OCI-LY7 (cell line): Measurements from ENCODE around the gene SIRT3. TPM values are rescaled to one million over a fixed set of nuclear protein-coding genes. Genes with fewer than 3 reads are reported as not detected.

ENCODE experiments used
- BruUV-seq: library from RNA; stranded (reverse); fragments of 400-500 nt; replicated peaks from 2 replicates; lab custom pipeline; 2021; lab: Mats Ljungman, UMichigan
- CTCF ChIA-PET: fragments of 300-600 bp; sonication (Branson Sonifier 250); formaldehyde crosslinking; loops from one replicate; lab custom pipeline; 2022; ENCODE audit warnings: antibody characterized with exemption; ENCODE audit not compliant: unreplicated experiment; lab: Charles Lee
- POLR2A ChIA-PET: fragments of 300-600 bp; sonication (Branson Sonifier 250); formaldehyde crosslinking; loops from one replicate; lab custom pipeline; 2022; ENCODE audit warnings: antibody characterized with exemption; lab: Charles Lee
- DNase-seq: peaks from one replicate; pipeline ENCODE4 v3.0.0-alpha.2; 2015; ENCODE audit warnings: low spot score
- H2AFZ ChIP-seq: fragments of 200-600 bp; sonication (generic), shearing (Covaris generic); 2 replicates; pipeline ENCODE4 v1.6.1; 2014; ENCODE audit warnings: mild to moderate bottlenecking, antibody characterized with exemption, low read length, moderate library complexity
- H3K27ac ChIP-seq: fragments of 200-600 bp; sonication (generic); 2 replicates; pipeline ENCODE4 v1.5.1; 2014; ENCODE audit warnings: mixed run types, low read depth, mild to moderate bottlenecking, moderate library complexity, low read length, inconsistent platforms; ENCODE audit not compliant: poor library complexity, severe bottlenecking
- H3K36me3 ChIP-seq: fragments of 200-600 bp; sonication (generic); 2 replicates; pipeline ENCODE4 v1.6.1; 2014; ENCODE audit warnings: mild to moderate bottlenecking, antibody characterized with exemption, low read length, moderate library complexity, mixed read lengths; ENCODE audit not compliant: insufficient read depth
- H3K4me1 ChIP-seq: fragments of 200-600 bp; sonication (generic); 2 replicates; pipeline ENCODE4 v1.5.1; 2014; ENCODE audit warnings: mild to moderate bottlenecking, low read length; ENCODE audit not compliant: insufficient read depth, poor library complexity, severe bottlenecking
- H3K4me2 ChIP-seq: fragments of 200-600 bp; sonication (generic); 2 replicates; pipeline ENCODE4 v1.6.1; 2014; ENCODE audit warnings: mild to moderate bottlenecking, low read length
- H3K4me3 ChIP-seq: fragments of 200-600 bp; sonication (generic); 2 replicates; pipeline ENCODE4 v1.5.1; 2014; ENCODE audit warnings: mild to moderate bottlenecking, low read depth, low read length; ENCODE audit not compliant: poor library complexity, severe bottlenecking
- H3K79me2 ChIP-seq: fragments of 200-600 bp; sonication (generic); 2 replicates; pipeline ENCODE4 v1.6.1; 2016; ENCODE audit warnings: low read depth, mild to moderate bottlenecking, low read length, moderate library complexity, mixed read lengths; ENCODE audit not compliant: insufficient read depth
- H3K9me2 ChIP-seq: fragments of 200-600 bp; sonication (generic); 2 replicates; pipeline ENCODE4 v1.6.1; 2016; ENCODE audit warnings: mild to moderate bottlenecking, low read length, mixed read lengths; ENCODE audit not compliant: insufficient read depth
- H3K9me3 ChIP-seq: fragments of 200-600 bp; sonication (generic); 2 replicates; pipeline ENCODE4 v1.6.1; 2014; ENCODE audit warnings: mild to moderate bottlenecking, mixed run types, low read length, mixed read lengths
- H4K20me1 ChIP-seq: fragments of 200-600 bp; sonication (generic); 2 replicates; pipeline ENCODE4 v1.6.1; 2014; ENCODE audit warnings: mild to moderate bottlenecking, antibody characterized with exemption, low read length, moderate library complexity, mixed read lengths; ENCODE audit not compliant: insufficient read depth
- EZH2phosphoT487 ChIP-seq: fragments of 200-600 bp; sonication (generic); IDR thresholded peaks from 2 replicates; pipeline ENCODE4 v1.6.1; 2018; ENCODE audit warnings: low read depth, borderline replicate concordance, mild to moderate bottlenecking, mixed run types, antibody characterized with exemption, low read length, moderate library complexity, mixed read lengths
- intact Hi-C: fragments of 100-400 bp; cut with micrococcal nuclease; formaldehyde crosslinking; loops from one replicate; pipeline ENCODE4 v1.10.0; 2022; ENCODE audit not compliant: unreplicated experiment
- total RNA-seq, 2 experiments: library from RNA; depleted of rRNA in 1 of 2; stranded (reverse); fragments of >200 nt in 1 of 2; shearing (Covaris generic) in 1 of 2; gene quantifications; 2 replicates each; pipeline ENCODE4 v1.2.3, GENCODE V29; 2014 to 2022
- TF ChIP-seq, protein P1 (sequence below): fragments of 200-600 bp; sonication (generic); conservative IDR thresholded peaks from 2 replicates; pipeline ENCODE4 v1.5.1; 2014; ENCODE audit warnings: mild to moderate bottlenecking, antibody characterized with exemption, low read length, moderate library complexity, mixed read lengths

The SIRT3 gene
- total RNA-seq, 2 experiments from 2014 or later, result 8.5 to 21.0 TPM

DNA sequence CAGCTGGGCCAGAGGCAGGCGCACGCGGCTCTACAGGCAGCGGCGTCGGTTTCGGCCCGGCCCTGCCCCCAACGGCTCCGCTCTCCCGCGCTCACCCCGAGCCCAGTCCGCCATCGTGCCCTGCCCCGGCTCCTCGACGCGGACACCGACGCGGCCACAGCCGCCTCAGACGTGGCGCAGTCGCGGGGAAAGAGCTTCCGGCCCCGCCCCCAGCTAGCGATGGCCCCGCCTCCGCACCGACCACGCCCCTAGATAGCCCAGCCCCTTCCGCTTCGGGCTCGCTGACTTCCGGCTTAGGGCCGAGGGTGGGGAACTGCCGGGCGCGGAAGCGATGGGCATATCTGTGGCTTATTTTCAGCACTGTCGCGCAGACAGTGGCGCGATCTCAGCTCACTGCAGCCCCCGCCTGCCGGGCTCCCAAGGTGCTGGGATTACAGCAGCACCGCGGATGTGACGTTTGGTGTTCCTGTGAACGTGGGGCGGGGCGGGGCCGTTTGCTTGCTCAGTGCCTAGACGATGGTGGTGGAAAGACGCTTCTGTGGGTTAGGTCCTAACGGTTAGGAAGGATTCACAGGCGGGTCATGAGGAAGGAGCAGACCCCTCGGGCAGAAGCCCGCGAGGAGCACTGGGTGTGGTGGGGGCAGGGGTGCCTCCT, 28.8 kb downstream of the SIRT3 start, which contains the start of the genes BET1L and RIC8A:
BET1L (minus strand) TSS at position 192 of the 655 bp plus-strand sequence; CDS start at position 114, 78 bp downstream.
RIC8A (plus strand) TSS at position 501 of the 655 bp plus-strand sequence. CDS start 1,147 bp downstream, outside the sequence.
- peak within 1 kb of the TSS; percentile 41; the same call in 1 of the 2 replicates for H2AFZ ChIP-seq
- TF ChIP-seq, protein P1, sequence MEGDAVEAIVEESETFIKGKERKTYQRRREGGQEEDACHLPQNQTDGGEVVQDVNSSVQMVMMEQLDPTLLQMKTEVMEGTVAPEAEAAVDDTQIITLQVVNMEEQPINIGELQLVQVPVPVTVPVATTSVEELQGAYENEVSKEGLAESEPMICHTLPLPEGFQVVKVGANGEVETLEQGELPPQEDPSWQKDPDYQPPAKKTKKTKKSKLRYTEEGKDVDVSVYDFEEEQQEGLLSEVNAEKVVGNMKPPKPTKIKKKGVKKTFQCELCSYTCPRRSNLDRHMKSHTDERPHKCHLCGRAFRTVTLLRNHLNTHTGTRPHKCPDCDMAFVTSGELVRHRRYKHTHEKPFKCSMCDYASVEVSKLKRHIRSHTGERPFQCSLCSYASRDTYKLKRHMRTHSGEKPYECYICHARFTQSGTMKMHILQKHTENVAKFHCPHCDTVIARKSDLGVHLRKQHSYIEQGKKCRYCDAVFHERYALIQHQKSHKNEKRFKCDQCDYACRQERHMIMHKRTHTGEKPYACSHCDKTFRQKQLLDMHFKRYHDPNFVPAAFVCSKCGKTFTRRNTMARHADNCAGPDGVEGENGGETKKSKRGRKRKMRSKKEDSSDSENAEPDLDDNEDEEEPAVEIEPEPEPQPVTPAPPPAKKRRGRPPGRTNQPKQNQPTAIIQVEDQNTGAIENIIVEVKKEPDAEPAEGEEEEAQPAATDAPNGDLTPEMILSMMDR, result no peak
- no peak for TF ChIP-seq EZH2phosphoT487
- peaks cover 26% of the 10 kb centered on the region for H3K4me1 ChIP-seq
- no peaks in the 10 kb centered on the region for H3K9me3 ChIP-seq
- ChIA-PET CTCF (no interaction called here), POLR2A (interaction anchor here (0.7 to 1.8 kb wide), 7 partner anchors 9 to 200 kb away, joined by 3 to 8 read pairs (median 6); partner anchors contain the start of gene SIRT3)
- intact Hi-C loops, result loop anchor here (1.0 to 5.0 kb wide), 5 partner anchors 29 to 300 kb away; partner anchors contain the start of genes PSMD13, PTDSS2, RNH1 and SIRT3
- BruUV-seq, result no TSS peak
- peak; percentile 99 for DNase-seq
- H3K27ac ChIP-seq, result peak within 1 kb of the TSS; percentile 97
- H3K4me3 ChIP-seq, result peak within 1 kb of the TSS; percentile 98
- no peaks in the 10 kb centered on the region for H4K20me1 ChIP-seq
- H3K79me2 ChIP-seq, result peaks cover 36% of the 10 kb centered on the region
- peak within 1 kb of the TSS; percentile 90 for H3K4me2 ChIP-seq
- peaks cover 56% of the 10 kb centered on the region for H3K36me3 ChIP-seq
- no peaks in the 10 kb centered on the region for H3K9me2 ChIP-seq

GRCh38 chr11:206526-207207, 29.5 kb downstream of the SIRT3 start:
- H3K4me3 ChIP-seq, result peak overlapping the region; percentile 98
- peak overlapping the region; percentile 97 for H3K27ac ChIP-seq
- intact Hi-C loops, result loop anchor here (1.0 to 5.0 kb wide), 5 partner anchors 30 to 301 kb away; partner anchors contain the start of genes PSMD13, PTDSS2, RNH1 and SIRT3
- DNase-seq, result peak; percentile 46
- H2AFZ ChIP-seq, result no peak overlapping the region
- H3K4me1 ChIP-seq, result peaks cover 26% of the 10 kb centered on the region
- peaks cover 36% of the 10 kb centered on the region for H3K79me2 ChIP-seq
- BruUV-seq, result no TSS peak
- no peaks in the 10 kb centered on the region for H3K9me2 ChIP-seq
- CTCF ChIA-PET, result no interaction called here
- POLR2A ChIA-PET, result interaction anchor here (0.7 to 1.8 kb wide), 9 partner anchors 10 to 302 kb away, joined by 3 to 8 read pairs (median 6); partner anchors contain the start of gene SIRT3
- H4K20me1 ChIP-seq, result no peaks in the 10 kb centered on the region
- peaks cover 49% of the 10 kb centered on the region for H3K36me3 ChIP-seq
- no peaks in the 10 kb centered on the region for H3K9me3 ChIP-seq
- peak overlapping the region; percentile 74 for H3K4me2 ChIP-seq
- no peak for TF ChIP-seq EZH2phosphoT487
- TF ChIP-seq, protein P1, result no peak
